Tibial artery (tissue), 4 donors: ENCODE results near the gene NOX3.

Experiments used
- DNase-seq, 2 donors: peaks; one replicate each; pipeline ENCODE4 v3.0.0-alpha.2; 2019
- H3K27ac ChIP-seq, 2 donors: fragments of 200-600 bp; sonication (generic) in 1 of 2; 1 replicate in 1 of 2; 2 replicates in 1 of 2; pipeline ENCODE4 v1.5.1; 2018 to 2019; ENCODE audit warnings: mild to moderate bottlenecking in 1 of 2
- H3K27me3 ChIP-seq, 2 donors: fragments of 200-600 bp; sonication (generic) in 1 of 2; one replicate each; pipeline versions ENCODE4 v1.5.1 to v1.6.0; 2016 to 2019
- H3K36me3 ChIP-seq, 3 donors: fragments of 200-600 bp; sonication (generic) in 2 of 3; one replicate each; pipeline ENCODE4 v1.5.1; 2016 to 2019; ENCODE audit warnings: mild to moderate bottlenecking in 2 of 3
- H3K4me1 ChIP-seq, 4 donors: fragments of 200-600 bp; sonication (generic) in 2 of 4; 1 replicate in 3 of 4; 2 replicates in 1 of 4; pipeline ENCODE4 v1.5.1; 2016 to 2019
- H3K4me3 ChIP-seq, 2 donors: fragments of 200-600 bp; sonication (generic) in 1 of 2; 1 replicate in 1 of 2; 2 replicates in 1 of 2; pipeline ENCODE4 v1.5.1; 2018 to 2019; ENCODE audit warnings: mild to moderate bottlenecking in 2 of 2
- H3K9me3 ChIP-seq, 3 donors: fragments of 200-600 bp; sonication (generic) in 1 of 3; one replicate each; pipeline ENCODE4 v1.5.1; 2016 to 2019
- intact Hi-C: fragments of 100-400 bp; cut with DNase I; formaldehyde crosslinking; loops from one replicate; pipeline ENCODE4 v1.15.0; 2023; ENCODE audit warnings: low total_unique reads
- TF ChIP-seq, protein P1 (sequence below), 2 experiments: fragments of 200-600 bp in 1 of 2; fragments of 450-650 bp in 1 of 2; IDR thresholded peaks; one replicate each; pipeline ENCODE4 v1.5.1; 2017 to 2019; ENCODE audit warnings: antibody characterized with exemption in 2 of 2, mild to moderate bottlenecking in 1 of 2, moderate library complexity in 1 of 2

The NOX3 gene

DNA sequence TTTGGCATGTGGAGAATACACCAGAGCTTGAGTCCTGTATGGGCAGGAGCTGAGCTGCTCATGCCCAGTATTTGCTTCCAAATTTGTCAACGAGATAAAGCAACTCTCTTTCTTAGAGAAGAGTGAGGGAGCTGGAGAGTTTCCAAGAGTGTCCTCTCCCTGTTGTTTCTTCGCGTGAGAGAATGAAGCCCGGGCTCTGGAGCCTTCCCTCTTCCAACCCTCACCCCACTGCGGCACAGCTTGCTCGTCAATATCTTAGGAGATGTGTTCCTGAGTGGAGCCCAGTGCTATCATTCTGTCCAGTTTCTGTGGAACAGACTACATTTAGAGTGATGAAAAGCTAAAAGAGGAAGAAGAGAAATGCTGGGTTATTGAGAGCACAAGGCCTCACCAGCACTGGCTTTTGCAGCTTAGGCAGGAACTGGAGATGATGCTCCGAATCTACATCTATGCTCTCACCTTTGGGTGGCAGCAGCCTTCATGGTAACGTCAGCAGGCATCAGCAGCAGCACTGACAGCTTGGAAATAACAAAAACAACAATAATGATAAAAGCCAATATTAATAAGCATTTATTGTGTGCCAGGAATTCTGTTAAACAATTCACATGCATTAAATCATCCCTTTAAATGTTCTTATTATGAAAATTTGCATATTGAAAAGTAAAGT lies 74.8 kb downstream of the NOX3 start:
- H3K9me3 ChIP-seq: no peaks in the 10 kb centered on the region
- TF ChIP-seq, protein P1, sequence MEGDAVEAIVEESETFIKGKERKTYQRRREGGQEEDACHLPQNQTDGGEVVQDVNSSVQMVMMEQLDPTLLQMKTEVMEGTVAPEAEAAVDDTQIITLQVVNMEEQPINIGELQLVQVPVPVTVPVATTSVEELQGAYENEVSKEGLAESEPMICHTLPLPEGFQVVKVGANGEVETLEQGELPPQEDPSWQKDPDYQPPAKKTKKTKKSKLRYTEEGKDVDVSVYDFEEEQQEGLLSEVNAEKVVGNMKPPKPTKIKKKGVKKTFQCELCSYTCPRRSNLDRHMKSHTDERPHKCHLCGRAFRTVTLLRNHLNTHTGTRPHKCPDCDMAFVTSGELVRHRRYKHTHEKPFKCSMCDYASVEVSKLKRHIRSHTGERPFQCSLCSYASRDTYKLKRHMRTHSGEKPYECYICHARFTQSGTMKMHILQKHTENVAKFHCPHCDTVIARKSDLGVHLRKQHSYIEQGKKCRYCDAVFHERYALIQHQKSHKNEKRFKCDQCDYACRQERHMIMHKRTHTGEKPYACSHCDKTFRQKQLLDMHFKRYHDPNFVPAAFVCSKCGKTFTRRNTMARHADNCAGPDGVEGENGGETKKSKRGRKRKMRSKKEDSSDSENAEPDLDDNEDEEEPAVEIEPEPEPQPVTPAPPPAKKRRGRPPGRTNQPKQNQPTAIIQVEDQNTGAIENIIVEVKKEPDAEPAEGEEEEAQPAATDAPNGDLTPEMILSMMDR (IDR thresholded peaks at IDR 0.05): no peak
- H3K36me3 ChIP-seq: no peaks in the 10 kb centered on the region
- peaks cover 0 to 7% (median 4%) of the 10 kb centered on the region in 4 donors for H3K4me1 ChIP-seq
- H3K27ac ChIP-seq: no peak overlapping the region
- H3K27me3 ChIP-seq: no peaks in the 10 kb centered on the region
- no peak for DNase-seq
- intact Hi-C loops: no loop called here
- no peak overlapping the region for H3K4me3 ChIP-seq

DNA sequence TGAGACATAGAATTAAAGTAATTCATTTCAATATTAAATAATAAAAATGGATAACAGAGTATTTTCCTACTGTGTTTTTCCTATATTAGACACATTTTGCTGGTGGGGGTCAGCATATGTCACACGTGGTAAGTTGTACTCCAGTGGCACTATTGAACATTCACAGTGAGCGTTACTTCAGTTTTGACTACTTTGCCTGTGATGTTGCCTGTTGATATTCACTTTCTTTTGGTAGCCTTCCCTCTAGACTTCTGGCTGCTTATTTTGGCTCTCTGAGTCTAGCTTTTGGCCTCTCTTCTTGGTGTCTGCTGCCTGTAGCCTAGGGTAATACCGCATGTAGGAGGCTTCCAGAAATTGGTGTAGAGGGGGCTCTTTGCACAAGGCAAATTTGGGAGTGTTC lies 76.9 kb downstream of the NOX3 start:
- TF ChIP-seq, protein P1 (IDR thresholded peaks at IDR 0.05): no peak
- H3K36me3 ChIP-seq: no peaks in the 10 kb centered on the region
- no peak overlapping the region for H3K4me3 ChIP-seq
- DNase-seq: no peak
- no peaks in the 10 kb centered on the region for H3K27me3 ChIP-seq
- no peaks in the 10 kb centered on the region for H3K9me3 ChIP-seq
- intact Hi-C loops: no loop called here
- H3K4me1 ChIP-seq: peaks cover 0 to 7% (median 4%) of the 10 kb centered on the region in 4 donors
- no peak overlapping the region for H3K27ac ChIP-seq

DNA sequence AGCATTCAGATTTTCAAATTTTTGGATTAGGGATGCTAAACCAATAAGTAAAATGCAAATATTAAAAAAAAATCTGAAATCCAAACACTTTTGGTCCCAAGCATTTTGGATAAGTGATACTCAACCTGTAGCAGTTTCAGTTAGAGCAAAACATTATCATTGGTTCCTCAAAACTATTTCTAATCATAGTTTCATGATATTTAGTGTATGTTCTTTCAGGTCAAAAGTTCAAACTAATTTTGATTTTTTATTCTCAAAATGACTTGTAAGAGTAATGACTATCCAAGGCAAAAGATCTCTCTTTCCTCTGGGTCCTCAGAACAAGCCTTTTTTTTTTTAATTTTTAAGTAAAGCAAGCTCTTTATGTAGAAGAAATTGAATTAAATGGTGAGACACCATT lies 77.4 kb downstream of the NOX3 start:
- peaks cover 0 to 7% (median 4%) of the 10 kb centered on the region in 4 donors for H3K4me1 ChIP-seq
- DNase-seq: no peak
- no peaks in the 10 kb centered on the region for H3K36me3 ChIP-seq
- H3K27ac ChIP-seq: no peak overlapping the region
- intact Hi-C loops: no loop called here
- no peaks in the 10 kb centered on the region for H3K9me3 ChIP-seq
- TF ChIP-seq, protein P1 (IDR thresholded peaks at IDR 0.05): no peak
- H3K4me3 ChIP-seq: no peak overlapping the region
- H3K27me3 ChIP-seq: no peaks in the 10 kb centered on the region

DNA sequence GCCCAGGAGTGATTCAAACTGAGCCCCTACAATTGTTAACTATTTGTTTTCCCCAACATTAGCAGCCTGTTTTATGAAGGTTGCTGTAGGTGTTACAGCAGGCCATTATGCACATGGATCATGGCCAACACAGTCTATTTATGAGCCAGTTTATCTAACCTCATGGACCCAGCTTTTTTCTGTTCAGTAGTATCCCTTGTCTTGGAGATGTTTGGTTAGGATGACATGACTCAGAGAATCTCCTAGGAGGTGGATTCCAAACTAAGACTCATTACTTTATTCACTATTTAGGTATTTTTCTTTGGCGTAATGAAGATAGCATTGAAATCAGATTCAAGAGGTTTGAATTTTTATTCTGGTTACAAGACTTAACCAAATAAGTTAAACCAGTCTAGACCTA lies 78.6 kb downstream of the NOX3 start:
- H3K9me3 ChIP-seq: no peaks in the 10 kb centered on the region
- H3K27ac ChIP-seq: no peak overlapping the region
- no peak overlapping the region for H3K4me3 ChIP-seq
- DNase-seq: no peak
- no peaks in the 10 kb centered on the region for H3K27me3 ChIP-seq
- no peaks in the 10 kb centered on the region for H3K36me3 ChIP-seq
- peaks cover 0 to 7% (median 4%) of the 10 kb centered on the region in 4 donors for H3K4me1 ChIP-seq
- intact Hi-C loops: no loop called here
- TF ChIP-seq, protein P1 (IDR thresholded peaks at IDR 0.05): no peak

DNA sequence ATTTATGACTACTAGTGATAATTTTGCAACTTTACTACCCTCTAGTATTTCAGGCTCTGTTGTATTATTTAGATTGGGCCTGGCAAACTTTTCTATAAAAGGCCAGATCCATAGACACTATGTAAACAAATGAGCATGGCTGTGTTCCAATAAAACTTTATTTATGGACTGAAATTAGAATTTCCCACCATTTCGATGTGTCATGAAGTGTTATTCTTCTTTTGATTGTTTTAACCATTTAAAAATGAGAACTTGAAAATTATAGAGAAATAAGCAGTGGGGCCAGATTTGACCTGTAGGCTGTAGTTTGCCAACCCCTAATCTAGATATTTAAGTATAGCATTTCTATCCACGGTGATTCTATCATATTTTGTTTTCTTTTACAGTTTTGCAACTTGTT lies 79.8 kb downstream of the NOX3 start:
- intact Hi-C loops: no loop called here
- Histone ChIP-seq H3K4me1 (peaks cover 0 to 7% (median 4%) of the 10 kb centered on the region in 4 donors), H3K9me3 (no peaks in the 10 kb centered on the region), H3K4me3 (no peak overlapping the region), H3K27me3 (no peaks in the 10 kb centered on the region), H3K36me3 (no peaks in the 10 kb centered on the region), H3K27ac (no peak overlapping the region)
- DNase-seq: no peak
- TF ChIP-seq, protein P1 (IDR thresholded peaks at IDR 0.05): no peak
